Measurements from ENCODE around the gene DYNLT5. TPM values are rescaled to one million over a fixed set of nuclear protein-coding genes. Genes with fewer than 3 reads are reported as not detected.
A peak's percentile ranks its signal among the peaks of the same experiment; 100 is the strongest.
"Not testable (repeated sequence)": the region's sequence is repeated elsewhere in the genome, so short reads cannot be mapped to it uniquely, and the experiment has no call there.

The DYNLT5 gene
- not detected in 2 replicates for total RNA-seq (2014; rRNA removed; shearing (Covaris generic); ENCODE audit: low replicate concordance)

- no peak for DNase-seq (ENCODE audit: low read depth)
- in situ Hi-C loops (cut with HindIII; ENCODE audit: low pct_unique_long_range_greater_than_20kb, low sequenced_read_pairs) = no loop called here
These were observed at the start of gene DYNLT5 for GRCh38 chr1:66752000-66752592. TSS of gene DYNLT5 (plus strand) at chr1:66752459. CDS start at chr1:66754659, 2,200 bp downstream.

GRCh38 chr1:66704177-66704875 lies 47.9 kb upstream of the DYNLT5 start:
- no peak for DNase-seq (ENCODE audit: low read depth)
- in situ Hi-C loops (cut with HindIII; ENCODE audit: low pct_unique_long_range_greater_than_20kb, low sequenced_read_pairs) = no loop called here

- no peak for DNase-seq (ENCODE audit: low read depth)
- in situ Hi-C loops (cut with HindIII; ENCODE audit: low pct_unique_long_range_greater_than_20kb, low sequenced_read_pairs) = no loop called here
These were observed 47.1 kb upstream of the DYNLT5 start for GRCh38 chr1:66705110-66705509.

- DNase-seq (ENCODE audit: low read depth) = no peak
- in situ Hi-C loops (cut with HindIII; ENCODE audit: low pct_unique_long_range_greater_than_20kb, low sequenced_read_pairs) = no loop called here
These were observed 40.8 kb upstream of the DYNLT5 start for GRCh38 chr1:66711420-66711819.

- in situ Hi-C loops (cut with HindIII; ENCODE audit: low pct_unique_long_range_greater_than_20kb, low sequenced_read_pairs) = no loop called here
- DNase-seq (ENCODE audit: low read depth) = no peak
These were observed 39.4 kb upstream of the DYNLT5 start for GRCh38 chr1:66712839-66713238.

GRCh38 chr1:66723985-66724384 lies 28.3 kb upstream of the DYNLT5 start:
- DNase-seq (ENCODE audit: low read depth) = no peak
- in situ Hi-C loops (cut with HindIII; ENCODE audit: low pct_unique_long_range_greater_than_20kb, low sequenced_read_pairs) = no loop called here

GRCh38 chr1:66725885-66726665 lies 26.2 kb upstream of the DYNLT5 start:
- in situ Hi-C loops (cut with HindIII; ENCODE audit: low pct_unique_long_range_greater_than_20kb, low sequenced_read_pairs) = no loop called here
- peak; percentile 68 for DNase-seq (ENCODE audit: low read depth)

- no peak for DNase-seq (ENCODE audit: low read depth)
- in situ Hi-C loops (cut with HindIII; ENCODE audit: low pct_unique_long_range_greater_than_20kb, low sequenced_read_pairs) = no loop called here
These were observed 24.2 kb upstream of the DYNLT5 start for GRCh38 chr1:66728021-66728420.

GRCh38 chr1:66728716-66729115 lies 23.5 kb upstream of the DYNLT5 start:
- in situ Hi-C loops (cut with HindIII; ENCODE audit: low pct_unique_long_range_greater_than_20kb, low sequenced_read_pairs); DNase-seq (ENCODE audit: low read depth): not testable (repeated sequence)

- in situ Hi-C loops (cut with HindIII; ENCODE audit: low pct_unique_long_range_greater_than_20kb, low sequenced_read_pairs) = no loop called here
- DNase-seq (ENCODE audit: low read depth) = no peak
These were observed 23.1 kb upstream of the DYNLT5 start for GRCh38 chr1:66729119-66729518.

- DNase-seq (ENCODE audit: low read depth) = no peak
- in situ Hi-C loops (cut with HindIII; ENCODE audit: low pct_unique_long_range_greater_than_20kb, low sequenced_read_pairs) = no loop called here
These were observed 22.7 kb upstream of the DYNLT5 start for GRCh38 chr1:66729523-66729922.

- no peak for DNase-seq (ENCODE audit: low read depth)
- in situ Hi-C loops (cut with HindIII; ENCODE audit: low pct_unique_long_range_greater_than_20kb, low sequenced_read_pairs) = no loop called here
These were observed 21.8 kb upstream of the DYNLT5 start for GRCh38 chr1:66730462-66730861.

- DNase-seq (ENCODE audit: low read depth) = no peak
- in situ Hi-C loops (cut with HindIII; ENCODE audit: low pct_unique_long_range_greater_than_20kb, low sequenced_read_pairs) = no loop called here
These were observed 20.9 kb upstream of the DYNLT5 start for GRCh38 chr1:66731170-66731865.

GRCh38 chr1:66732407-66733166 lies 19.7 kb upstream of the DYNLT5 start:
- no peak for DNase-seq (ENCODE audit: low read depth)
- in situ Hi-C loops (cut with HindIII; ENCODE audit: low pct_unique_long_range_greater_than_20kb, low sequenced_read_pairs) = no loop called here

- DNase-seq (ENCODE audit: low read depth) = no peak
- in situ Hi-C loops (cut with HindIII; ENCODE audit: low pct_unique_long_range_greater_than_20kb, low sequenced_read_pairs) = no loop called here
These were observed 18.8 kb upstream of the DYNLT5 start for GRCh38 chr1:66733348-66734017.

GRCh38 chr1:66734531-66734930 lies 17.7 kb upstream of the DYNLT5 start:
- in situ Hi-C loops (cut with HindIII; ENCODE audit: low pct_unique_long_range_greater_than_20kb, low sequenced_read_pairs); DNase-seq (ENCODE audit: low read depth): not testable (repeated sequence)

- no peak for DNase-seq (ENCODE audit: low read depth)
- in situ Hi-C loops (cut with HindIII; ENCODE audit: low pct_unique_long_range_greater_than_20kb, low sequenced_read_pairs) = no loop called here
These were observed 14.4 kb upstream of the DYNLT5 start for GRCh38 chr1:66737836-66738235.
